Retina (tissue), 1 donor: ENCODE results near the gene PPIL6.
"Not testable (repeated sequence)": the region's sequence is repeated elsewhere in the genome, so short reads cannot be mapped to it uniquely, and the experiment has no call there.

Experiments
- DNase-seq: peaks from one replicate; pipeline ENCODE4 v3.0.0-alpha.2; 2016

PPIL6 gene

GRCh38 chr6:109466212-109466923 lies 25.9 kb upstream of the PPIL6 start:
- no peak for DNase-seq

GRCh38 chr6:109465772-109466171 lies 25.3 kb upstream of the PPIL6 start:
- no peak for DNase-seq

DNA sequence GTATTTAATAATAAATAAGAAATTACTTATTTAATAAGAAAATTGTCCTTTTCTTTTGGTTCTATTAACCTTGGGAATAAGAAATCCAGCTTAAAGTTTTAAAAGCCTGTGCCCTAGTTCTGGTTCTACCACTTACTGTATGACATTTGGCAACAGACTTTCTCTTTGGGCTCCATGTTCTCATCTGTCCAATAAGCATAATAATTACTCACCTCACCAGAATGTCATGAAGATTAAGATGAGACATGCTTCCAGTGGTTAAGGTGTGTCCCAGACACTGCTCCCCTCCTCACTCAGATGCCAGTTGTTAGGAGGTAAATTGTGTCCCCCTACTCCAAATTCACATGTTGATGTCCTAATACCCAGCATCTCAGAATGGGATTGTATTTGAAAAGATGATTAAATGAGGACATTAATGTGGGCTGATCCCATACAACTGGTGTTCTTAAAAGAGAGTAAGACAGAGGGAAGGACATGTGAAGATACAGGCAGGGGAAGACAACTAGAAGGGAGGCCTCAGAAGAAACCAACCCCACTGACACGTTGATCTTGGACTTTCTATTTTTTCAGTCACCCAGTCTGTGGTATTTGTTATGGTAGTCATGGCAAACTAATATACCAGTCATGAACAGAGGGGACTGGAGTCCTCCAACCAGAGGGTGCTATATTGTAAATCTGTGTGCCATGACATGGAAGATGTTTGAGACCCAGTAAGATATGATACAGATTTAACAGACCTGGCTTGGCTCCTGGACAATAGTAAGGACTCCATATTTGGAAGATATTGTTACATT lies 21.5 kb upstream of the PPIL6 start:
- DNase-seq: no peak

- not testable (repeated sequence) for DNase-seq
Measured at GRCh38 chr6:109461205-109461604, 20.8 kb upstream of the PPIL6 start.

DNA sequence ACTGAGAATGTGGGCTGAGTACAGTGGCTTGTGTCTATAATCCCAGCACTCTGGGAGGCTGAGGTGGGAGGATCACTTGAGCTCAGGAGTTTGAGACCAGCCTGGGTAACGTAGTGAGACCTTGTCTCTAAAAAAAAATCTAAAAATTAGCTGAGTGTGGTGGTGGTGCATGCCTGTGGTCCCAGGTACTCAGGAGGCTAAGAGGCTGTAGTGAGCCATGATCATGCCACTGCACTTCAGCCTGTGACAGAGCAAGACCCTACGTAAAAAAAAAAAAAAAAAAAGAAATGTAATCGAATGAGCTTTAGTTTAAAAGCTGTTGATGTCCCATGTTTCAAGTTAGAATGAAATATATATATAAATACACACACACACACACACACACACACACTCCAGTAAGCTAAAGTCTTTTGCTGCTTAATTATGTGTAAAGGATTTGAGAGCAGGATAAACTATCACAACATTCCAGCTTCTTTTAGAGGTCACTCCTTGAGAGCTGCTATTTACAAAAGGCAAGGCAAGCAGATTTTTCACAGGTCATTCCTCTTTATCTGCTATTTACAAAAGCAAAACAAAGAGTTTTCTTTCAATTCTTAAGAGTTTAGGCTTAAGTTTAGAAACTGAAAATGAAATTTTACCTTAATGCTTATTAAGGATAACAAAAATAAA lies 19.9 kb upstream of the PPIL6 start:
- no peak for DNase-seq

DNA sequence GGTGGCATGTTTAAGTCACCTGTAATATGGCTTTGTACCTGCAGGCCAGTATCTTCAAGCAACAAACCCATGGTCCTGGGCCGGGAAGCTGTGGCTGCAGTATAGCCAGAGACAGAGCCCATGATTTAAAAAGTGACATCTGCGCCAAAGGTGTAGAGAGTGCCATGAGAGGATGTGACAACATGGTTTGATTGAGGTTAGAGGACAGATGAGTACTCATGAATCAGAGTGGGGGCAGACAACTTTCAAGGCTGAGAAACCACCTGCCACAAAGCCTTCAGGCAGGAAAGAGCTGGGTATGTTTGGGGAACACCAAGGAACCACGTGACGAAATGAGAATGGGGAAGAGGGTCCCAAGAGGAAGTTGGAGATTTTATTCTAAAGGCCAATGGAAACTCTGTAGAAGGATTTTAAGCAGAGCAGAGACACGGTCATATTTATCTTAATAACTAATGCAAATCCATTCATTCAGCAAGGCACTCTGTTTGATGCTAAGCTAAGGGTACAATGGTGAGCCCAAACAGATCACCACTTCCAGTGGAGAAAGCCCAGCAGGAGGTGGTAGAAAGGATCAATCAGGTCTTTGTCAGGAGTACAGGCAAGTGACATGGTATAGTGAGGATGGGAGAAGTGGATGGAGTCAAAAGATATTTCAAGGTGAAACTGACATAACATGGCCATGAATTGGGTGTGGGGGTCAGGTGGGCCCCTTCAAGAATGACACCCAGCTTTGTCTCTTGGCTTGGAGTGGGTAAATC lies 18.5 kb upstream of the PPIL6 start:
- DNase-seq: no peak

- no peak for DNase-seq
Measured at GRCh38 chr6:109457562-109457996, 17.2 kb upstream of the PPIL6 start.

DNA sequence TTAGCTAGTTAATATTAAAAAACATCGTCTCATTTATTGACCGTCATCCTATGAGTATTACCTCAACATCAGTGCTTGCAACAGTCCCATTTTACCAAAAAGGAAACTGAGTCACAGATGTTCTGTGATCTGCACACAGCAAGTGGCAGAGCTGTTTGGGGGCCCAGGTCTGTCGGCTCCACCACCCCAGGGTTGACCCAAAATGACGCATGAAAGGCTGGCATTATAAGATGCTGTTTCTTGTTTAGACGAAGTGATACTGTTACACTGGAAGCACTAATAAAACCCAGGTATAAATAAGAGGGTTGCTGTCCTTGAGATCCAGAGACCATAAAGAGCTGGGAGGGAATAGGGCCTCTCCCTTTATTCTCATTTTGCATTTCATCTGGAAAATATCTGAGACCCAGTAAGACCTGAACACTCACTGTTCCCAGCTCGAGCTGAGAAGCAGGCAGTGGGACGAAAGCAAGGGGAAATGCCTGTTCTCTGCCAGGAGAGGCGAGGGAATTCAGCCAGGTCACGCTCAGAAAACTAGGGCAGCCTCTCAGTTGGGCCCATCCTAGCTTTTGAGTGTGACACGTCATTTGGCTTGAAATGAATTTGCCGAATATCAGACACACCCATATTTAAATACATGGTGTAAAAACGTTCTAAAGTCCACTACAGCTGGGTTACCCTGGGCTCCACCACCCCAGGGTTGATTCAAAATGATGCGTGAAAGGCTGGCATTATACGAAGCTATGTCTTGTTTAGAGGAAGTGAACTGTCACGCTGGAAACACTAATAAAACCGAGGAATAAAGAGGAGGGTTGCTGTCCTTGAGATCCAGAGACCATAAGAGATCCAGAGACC lies 16.5 kb upstream of the PPIL6 start:
- no peak for DNase-seq

GRCh38 chr6:109456111-109456583 lies 15.7 kb upstream of the PPIL6 start:
- no peak for DNase-seq

GRCh38 chr6:109455437-109456110 lies 15.1 kb upstream of the PPIL6 start, which contains the start of gene MICAL1:
MICAL1 (minus strand) TSS chr6:109455772; CDS start chr6:109454196, 1,576 bp downstream.
- DNase-seq: peak; percentile 87

- peak; percentile 64 for DNase-seq
Measured at GRCh38 chr6:109454496-109455436, 14.3 kb upstream of the PPIL6 start.

DNA sequence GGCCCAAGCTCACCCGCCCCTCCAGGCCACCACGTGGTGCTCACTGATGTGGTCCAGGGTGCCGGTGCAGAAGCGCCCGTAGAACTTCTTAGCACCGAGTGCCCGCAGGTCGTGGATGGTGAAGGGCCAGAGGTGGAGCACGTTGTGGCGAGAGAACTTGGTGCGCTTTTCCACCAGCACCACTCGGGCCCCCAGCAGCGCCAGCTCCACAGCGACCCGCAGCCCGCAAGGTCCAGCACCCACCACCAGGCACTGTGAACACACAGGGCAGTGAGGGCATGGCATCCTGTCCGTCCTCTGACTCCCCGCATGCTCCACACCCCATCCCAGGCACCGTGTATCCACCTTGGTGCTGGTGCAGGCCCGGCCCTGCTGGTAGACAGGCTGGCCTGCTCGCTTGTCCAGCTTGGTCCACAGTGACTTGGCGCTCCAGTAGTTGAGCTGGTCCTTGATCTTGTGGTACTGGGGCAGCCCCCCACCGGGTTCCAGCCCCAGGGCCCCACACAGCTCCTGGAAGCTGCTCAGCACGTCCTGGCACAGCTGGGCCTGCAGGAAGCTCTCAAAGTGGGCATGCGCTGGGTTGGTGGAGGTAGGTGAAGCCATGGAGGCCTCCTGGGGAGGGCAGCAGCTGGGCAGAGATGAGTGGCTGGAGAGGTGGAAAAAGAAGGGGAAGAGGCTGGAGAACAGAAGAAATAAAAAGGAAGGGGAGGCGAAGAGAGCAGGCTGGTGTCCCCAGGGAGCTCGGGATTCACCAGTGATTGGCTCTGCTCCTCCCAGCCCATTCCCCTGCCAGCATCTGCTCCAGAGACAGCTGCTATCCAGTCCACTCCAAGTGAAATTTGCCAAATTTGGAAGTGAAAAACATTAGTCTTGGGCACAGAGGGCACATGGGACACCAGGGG lies 13.4 kb upstream of the PPIL6 start:
- peak; percentile 58 for DNase-seq

GRCh38 chr6:109453156-109453555 lies 12.7 kb upstream of the PPIL6 start:
- no peak for DNase-seq

DNA sequence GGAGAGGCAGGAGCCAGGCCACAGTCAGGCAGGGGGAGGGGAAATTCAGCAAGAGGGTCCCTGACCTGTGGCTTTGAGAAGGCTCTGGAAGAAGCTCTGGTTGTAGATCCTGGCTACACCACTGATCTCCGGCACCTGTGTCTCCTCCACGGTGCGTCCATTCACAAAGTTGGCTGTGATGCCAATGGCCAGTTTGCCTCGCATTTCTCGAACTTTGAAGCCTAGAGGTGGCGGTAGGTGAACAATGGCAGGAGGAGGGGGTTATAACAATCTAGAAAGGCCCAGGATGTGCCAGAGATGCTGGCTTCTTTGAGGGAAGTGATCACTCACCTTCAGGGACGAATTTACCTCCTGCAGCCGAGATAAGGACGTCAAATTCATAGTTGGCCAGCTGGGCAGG lies 11.8 kb upstream of the PPIL6 start:
- DNase-seq: no peak

DNA sequence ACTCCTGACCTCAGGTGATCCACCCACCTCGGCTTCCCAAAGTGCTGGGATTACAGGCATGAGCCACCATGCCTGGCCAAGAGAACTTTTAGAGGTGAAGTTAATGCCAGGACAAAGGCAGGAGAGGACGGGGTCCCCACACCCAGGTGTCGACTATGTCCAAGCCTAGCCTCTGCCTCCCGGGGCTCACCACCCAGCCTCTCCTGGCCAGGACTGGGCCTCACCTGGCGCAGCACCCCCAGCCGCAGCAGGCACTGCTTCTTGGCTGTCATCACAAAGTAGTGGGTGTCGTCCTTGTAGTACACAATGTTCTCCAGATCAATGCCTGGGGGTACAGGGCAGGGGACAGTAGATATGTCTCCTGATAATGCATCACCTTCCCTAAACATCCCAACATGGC lies 10.9 kb upstream of the PPIL6 start:
- no peak for DNase-seq

GRCh38 chr6:109450801-109451200 lies 10.4 kb upstream of the PPIL6 start:
- DNase-seq: no peak

- DNase-seq: no peak
Measured at GRCh38 chr6:109449795-109450673, 9.6 kb upstream of the PPIL6 start.
